ENCODE data around the gene MAP4K1. TPM values are rescaled to one million over a fixed set of nuclear protein-coding genes. Genes with fewer than 3 reads are reported as not detected.
"Not testable (repeated sequence)": the region's sequence is repeated elsewhere in the genome, so short reads cannot be mapped to it uniquely, and the experiment has no call there.

Gene MAP4K1
- total RNA-seq, 1 donor from 2014 or later: not detected

DNA sequence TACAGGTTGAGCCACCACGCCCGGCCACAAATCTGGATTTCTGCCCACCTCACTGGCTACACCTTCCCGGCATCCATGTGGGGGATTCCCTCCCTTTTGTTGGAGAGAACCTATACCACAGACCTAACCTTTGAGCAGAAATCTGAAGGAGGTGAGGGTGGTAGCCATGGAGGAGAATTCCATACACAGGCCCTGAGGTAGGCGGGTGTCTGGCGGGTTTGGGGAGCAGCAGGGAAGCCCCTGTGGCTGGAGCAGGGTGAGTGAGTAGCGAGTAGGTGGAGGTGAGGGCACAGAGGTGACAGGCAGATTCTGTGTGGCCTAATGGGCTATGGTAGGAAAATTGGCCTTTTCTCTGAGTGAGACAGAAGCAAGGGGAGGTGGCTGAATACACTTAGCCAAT lies 11.8 kb upstream of the MAP4K1 start:
- DNase-seq (ENCODE audit: low read depth in 2 of 2): no peak

GRCh38 chr19:38626401-38626800 lies 8.6 kb upstream of the MAP4K1 start:
- DNase-seq (ENCODE audit: low read depth in 2 of 2): no peak

- DNase-seq (ENCODE audit: low read depth in 2 of 2): no peak
These were observed 7.1 kb upstream of the MAP4K1 start for GRCh38 chr19:38624822-38625221.

DNA sequence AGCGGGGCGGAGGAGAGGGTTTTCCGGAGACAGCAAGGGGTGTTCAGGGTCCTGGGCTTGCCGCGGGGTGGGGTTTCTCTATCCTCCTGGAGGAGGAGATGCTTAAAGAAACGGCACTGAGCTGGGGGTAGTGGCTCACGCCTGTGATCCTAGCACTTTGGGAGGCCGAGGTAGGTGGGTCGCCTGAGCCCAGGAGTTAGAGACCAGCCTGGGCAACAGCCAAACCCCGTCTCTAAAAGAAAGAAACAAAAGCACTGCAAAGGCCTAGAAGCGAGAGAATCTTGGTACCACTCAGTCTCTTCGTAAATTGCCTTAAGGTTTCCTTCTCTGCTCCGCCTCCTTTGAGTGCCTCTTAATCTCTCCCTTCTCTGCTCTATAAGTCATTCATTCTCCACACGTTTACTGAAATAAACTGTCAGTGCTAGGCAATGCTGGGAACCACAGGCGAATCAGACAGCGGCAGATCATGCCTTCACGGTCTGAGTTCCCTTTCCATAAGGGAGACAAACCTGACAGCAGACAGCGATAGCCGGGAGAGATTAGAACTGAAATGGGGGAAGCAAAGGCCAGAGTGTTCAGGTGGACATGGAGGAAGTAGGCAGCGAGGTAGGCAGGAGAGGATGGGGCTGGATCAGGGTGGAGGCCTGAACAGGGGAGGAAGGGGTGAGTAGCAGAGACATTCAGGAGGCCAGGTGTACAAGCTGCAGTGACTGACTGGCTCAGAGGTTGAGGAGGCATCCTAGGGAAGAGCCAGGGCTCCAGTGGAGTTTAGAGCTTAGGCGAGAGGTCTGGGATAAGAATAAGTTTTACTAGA lies 1.8 kb upstream of the MAP4K1 start:
- no peak for DNase-seq (ENCODE audit: low read depth in 2 of 2)

DNA sequence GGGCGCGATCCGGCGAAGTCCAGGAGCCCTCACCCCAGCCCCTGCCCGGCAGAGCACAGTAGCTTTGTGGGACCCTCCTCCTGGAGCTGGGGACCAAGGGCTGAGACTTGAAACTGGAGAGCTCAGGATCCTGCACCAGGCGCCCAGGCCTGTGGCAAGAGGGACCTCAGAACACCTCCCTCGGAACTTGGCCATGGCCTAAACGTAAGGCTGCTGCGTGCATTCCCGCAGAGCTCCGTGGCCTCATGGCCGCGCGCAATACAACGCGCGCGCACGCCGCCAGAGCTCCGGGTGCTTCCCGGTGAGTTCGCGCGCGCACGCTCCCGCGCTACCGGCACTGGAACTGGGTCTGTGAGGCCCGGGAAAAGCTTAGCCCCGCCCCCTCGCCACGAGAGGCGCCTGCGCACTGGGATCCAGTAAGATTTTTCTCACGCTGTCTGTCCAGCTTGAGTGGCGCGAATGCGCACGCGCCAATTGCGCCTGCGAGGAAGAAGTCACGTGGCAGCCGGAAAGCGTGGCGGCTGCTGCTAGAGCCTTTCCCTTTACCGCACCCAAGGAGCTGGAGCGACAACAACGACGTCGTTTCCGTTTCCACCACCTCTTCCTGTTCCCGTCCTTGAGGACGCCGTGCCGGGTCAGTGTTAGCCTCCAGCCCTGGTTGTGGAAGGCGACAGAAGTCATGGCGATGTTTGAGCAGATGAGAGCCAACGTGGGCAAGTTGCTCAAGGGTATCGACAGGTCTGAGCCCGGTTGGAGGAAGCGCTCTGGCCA lies 1.0 kb upstream of the MAP4K1 start, which contains the start of gene EIF3K:
TSS of gene EIF3K (plus strand) at position 599 of the 771 bp plus-strand sequence. CDS start at position 680, 81 bp downstream.
- peak; percentile 97 to 99 for DNase-seq (ENCODE audit: low read depth in 2 of 2)

- no peak for DNase-seq (ENCODE audit: low read depth in 2 of 2)
These were observed 430 bp downstream of the MAP4K1 start for GRCh38 chr19:38617283-38617763.

DNA sequence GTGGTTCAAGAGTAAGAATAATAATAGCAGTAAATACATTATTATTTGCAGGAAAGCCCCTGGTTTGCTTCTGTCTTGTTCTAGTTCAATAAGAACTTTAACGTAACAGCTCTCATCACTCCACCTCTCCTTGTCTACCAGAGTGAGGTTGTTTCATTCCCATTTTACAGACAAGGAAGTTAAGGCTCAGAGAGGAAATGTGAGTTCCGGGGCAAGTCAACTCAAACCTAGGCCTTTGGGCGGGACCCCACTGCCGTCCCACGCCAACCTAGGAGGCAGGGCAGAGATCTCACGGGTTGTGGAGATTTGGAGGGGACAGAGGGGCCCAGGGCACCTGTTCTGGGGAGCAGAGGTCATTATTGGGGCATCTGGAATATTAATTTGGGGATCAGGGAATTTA lies 1.5 kb downstream of the MAP4K1 start:
- no peak for DNase-seq (ENCODE audit: low read depth in 2 of 2)

DNA sequence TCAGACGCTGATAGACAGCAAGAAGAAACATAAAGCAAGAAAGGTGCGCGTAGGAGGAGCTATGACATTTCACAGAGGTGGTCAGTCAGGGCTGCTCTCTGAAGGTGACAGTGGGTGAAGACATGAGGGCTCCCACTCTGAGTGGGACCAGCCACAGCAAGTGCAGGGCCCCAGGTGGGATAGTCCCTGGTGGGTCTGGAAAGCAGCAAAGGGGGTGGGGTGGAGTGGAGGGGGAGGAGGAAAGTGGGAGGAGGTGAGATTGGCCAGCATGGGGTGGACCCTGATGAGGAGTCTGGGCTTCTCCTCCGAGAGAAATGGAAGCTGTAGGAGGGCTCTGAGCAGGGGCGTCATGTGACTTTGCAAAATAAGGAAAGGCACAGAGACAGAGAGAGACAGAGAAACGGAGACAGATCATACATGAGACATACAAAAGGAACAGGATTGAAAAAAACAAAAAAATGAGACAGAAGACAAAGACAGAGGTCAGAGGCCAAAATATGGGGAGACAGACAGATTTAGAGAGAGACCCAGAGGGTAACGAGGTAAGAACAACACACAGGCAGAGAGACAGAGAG lies 2.7 kb downstream of the MAP4K1 start:
- DNase-seq (ENCODE audit: low read depth in 2 of 2): no peak

- DNase-seq (ENCODE audit: low read depth in 2 of 2): no peak
These were observed 3.5 kb downstream of the MAP4K1 start for GRCh38 chr19:38614289-38614688.

- no peak for DNase-seq (ENCODE audit: low read depth in 2 of 2)
These were observed 11.6 kb downstream of the MAP4K1 start for GRCh38 chr19:38606131-38606530.

GRCh38 chr19:38602856-38603255 lies 14.9 kb downstream of the MAP4K1 start:
- not testable (repeated sequence) for DNase-seq (ENCODE audit: low read depth in 2 of 2)

DNA sequence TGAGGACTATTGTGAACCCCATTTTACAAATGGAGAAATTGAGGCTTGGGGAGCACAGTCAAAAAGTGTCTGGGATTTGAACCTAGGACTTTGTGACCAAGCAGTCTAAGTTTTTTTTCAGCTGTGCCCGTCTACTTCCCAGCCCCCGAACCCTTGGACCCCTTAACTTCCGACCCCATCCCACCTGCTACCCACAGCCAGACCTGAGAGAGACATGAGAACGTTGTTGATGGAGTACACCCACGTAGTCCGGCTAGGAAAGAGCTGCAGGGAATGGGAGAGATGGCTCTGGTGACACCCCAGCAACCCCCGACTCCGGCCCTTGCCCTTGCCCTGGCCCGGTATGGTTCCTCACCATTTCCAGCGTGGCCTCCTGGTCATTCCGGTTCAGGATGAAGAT lies 18.0 kb downstream of the MAP4K1 start:
- DNase-seq (ENCODE audit: low read depth in 2 of 2): no peak

GRCh38 chr19:38597075-38597474 lies 20.7 kb downstream of the MAP4K1 start:
- DNase-seq (ENCODE audit: low read depth in 2 of 2): no peak

- peak in 1 of 2 donors; percentile 17 for DNase-seq (ENCODE audit: low read depth in 2 of 2)
These were observed 21.4 kb downstream of the MAP4K1 start for GRCh38 chr19:38596057-38596981.

- DNase-seq (ENCODE audit: low read depth in 2 of 2): no peak
These were observed 24.8 kb downstream of the MAP4K1 start for GRCh38 chr19:38592940-38593339.

- DNase-seq (ENCODE audit: low read depth in 2 of 2): no peak
These were observed 29.7 kb downstream of the MAP4K1 start for GRCh38 chr19:38588041-38588440.

- DNase-seq (ENCODE audit: low read depth in 2 of 2): no peak
These were observed 30.2 kb downstream of the MAP4K1 start for GRCh38 chr19:38587562-38587961.

DNA sequence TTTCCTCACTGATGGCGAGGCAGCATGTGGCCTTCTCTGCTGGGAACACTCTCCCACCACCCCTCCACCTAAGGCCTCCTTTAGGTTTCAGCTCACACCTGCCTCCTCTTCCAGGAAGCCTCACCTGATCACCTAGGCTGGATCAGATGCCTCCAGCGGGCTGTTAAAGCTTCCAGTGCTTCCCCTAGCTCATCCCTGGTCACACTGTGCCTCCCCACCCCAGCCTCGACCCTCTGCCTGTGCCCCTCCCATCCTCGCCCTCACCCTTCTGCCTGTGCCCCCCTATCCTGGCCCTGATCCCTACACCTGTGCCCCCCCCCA lies 33.8 kb downstream of the MAP4K1 start:
- DNase-seq (ENCODE audit: low read depth in 2 of 2): no peak

- no peak for DNase-seq (ENCODE audit: low read depth in 2 of 2)
These were observed 34.4 kb downstream of the MAP4K1 start for GRCh38 chr19:38583219-38583984.

GRCh38 chr19:38580080-38580479 lies 37.7 kb downstream of the MAP4K1 start:
- DNase-seq (ENCODE audit: low read depth in 2 of 2): no peak
